ENCODE data around the gene SRP72.
A peak's percentile ranks its signal among the peaks of the same experiment; 100 is the strongest.
"Not testable (repeated sequence)": the region's sequence is repeated elsewhere in the genome, so short reads cannot be mapped to it uniquely, and the experiment has no call there.

The SRP72 gene

DNA sequence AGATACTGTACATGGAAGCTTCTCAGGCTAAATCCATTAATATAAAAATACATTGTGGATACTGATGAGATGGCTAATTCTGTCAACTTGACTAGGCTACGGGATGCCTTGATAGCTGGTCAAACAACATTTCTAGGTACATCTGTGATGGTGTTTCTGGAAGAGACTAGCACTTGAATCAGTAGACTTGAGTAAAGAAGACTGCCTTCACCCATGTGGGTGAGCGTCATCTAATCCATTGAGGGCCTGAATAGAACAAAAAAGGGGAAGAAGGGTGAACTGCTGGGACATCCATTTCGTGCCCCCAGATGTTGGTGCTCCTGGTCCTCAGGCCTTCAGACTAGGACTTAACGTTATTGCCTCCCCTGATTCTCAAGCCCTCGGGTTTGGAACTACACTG lies 3.7 kb upstream of the SRP72 start:
- Histone ChIP-seq H3K27me3 (replicated peaks in 2 of 5; ENCODE audit: control insufficient read depth in 4 of 5, insufficient read depth in 5 of 5, low read length in 4 of 5) (no peaks in the 10 kb centered on the region), H3K36me3 (ENCODE audit: control insufficient read depth in 4 of 4, insufficient read depth in 4 of 4, low read length in 3 of 4) (peaks cover 11 to 41% (median 29%) of the 10 kb centered on the region in 4 experiments), H3K27ac (ENCODE audit: insufficient read depth in 1 of 2, low read depth in 1 of 2, low read length in 2 of 2, poor library complexity in 1 of 2, severe bottlenecking in 2 of 2) (no peak overlapping the region), H3K4me3 (ENCODE audit: control insufficient read depth in 1 of 7, extremely low read depth in 1 of 7, insufficient read depth in 4 of 7, low read depth in 2 of 7, low read length in 6 of 7) (no peak overlapping the region), H3K4me1 (ENCODE audit: control extremely low read depth in 1 of 4, control insufficient read depth in 4 of 4, insufficient read depth in 4 of 4, low read length in 3 of 4) (peaks cover 8 to 27% (median 23%) of the 10 kb centered on the region in 4 experiments), H3K9me3 (ENCODE audit: control extremely low read depth in 1 of 5, control insufficient read depth in 4 of 5, insufficient read depth in 2 of 5, low read depth in 1 of 5, low read length in 4 of 5) (no peaks in the 10 kb centered on the region)
- ChIA-PET POLR2A (no interaction called here), CTCF (interaction anchor here (0.7 to 1.2 kb wide), 3 partner anchors 16 to 73 kb away, joined by 3 to 4 read pairs (median 3); no protein-coding TSS in a partner anchor)
- WGBS (ENCODE audit: insufficient coverage): 93% methylated on average over 5 of the region's 5 CpGs
- DNase-seq: no peak

DNA sequence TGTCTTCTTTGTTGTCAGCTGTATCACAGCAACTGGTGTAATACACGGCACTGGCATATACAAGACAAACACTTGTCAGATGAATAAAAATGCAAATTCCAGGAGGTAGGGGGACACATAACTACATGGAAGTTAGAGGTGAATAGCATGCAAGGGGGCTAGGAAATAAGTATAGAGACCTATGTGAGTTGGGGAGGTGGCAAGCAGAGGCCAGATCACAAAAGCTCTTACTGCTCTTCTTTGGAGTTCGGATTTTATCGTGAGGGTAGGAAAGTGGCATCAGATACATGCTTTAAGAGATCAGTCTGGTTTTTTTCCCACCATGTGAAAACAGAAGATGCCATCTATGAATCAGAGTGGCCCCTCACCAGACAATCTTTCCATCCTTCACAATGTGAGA lies 2.8 kb upstream of the SRP72 start:
- Histone ChIP-seq H3K4me3 (ENCODE audit: control insufficient read depth in 1 of 7, extremely low read depth in 1 of 7, insufficient read depth in 4 of 7, low read depth in 2 of 7, low read length in 6 of 7) (no peak overlapping the region), H3K4me1 (ENCODE audit: control extremely low read depth in 1 of 4, control insufficient read depth in 4 of 4, insufficient read depth in 4 of 4, low read length in 3 of 4) (peaks cover 16 to 36% (median 30%) of the 10 kb centered on the region in 4 experiments), H3K9me3 (ENCODE audit: control extremely low read depth in 1 of 5, control insufficient read depth in 4 of 5, insufficient read depth in 2 of 5, low read depth in 1 of 5, low read length in 4 of 5) (no peaks in the 10 kb centered on the region), H3K36me3 (ENCODE audit: control insufficient read depth in 4 of 4, insufficient read depth in 4 of 4, low read length in 3 of 4) (peaks cover 11 to 33% (median 23%) of the 10 kb centered on the region in 4 experiments), H3K27ac (ENCODE audit: insufficient read depth in 1 of 2, low read depth in 1 of 2, low read length in 2 of 2, poor library complexity in 1 of 2, severe bottlenecking in 2 of 2) (no peak overlapping the region), H3K27me3 (replicated peaks in 2 of 5; ENCODE audit: control insufficient read depth in 4 of 5, insufficient read depth in 5 of 5, low read length in 4 of 5) (no peaks in the 10 kb centered on the region)
- DNase-seq: no peak
- 100% methylated on average over 3 of the region's 3 CpGs for WGBS (ENCODE audit: insufficient coverage)
- POLR2A ChIA-PET: no interaction called here
- CTCF ChIA-PET: no interaction called here

DNA sequence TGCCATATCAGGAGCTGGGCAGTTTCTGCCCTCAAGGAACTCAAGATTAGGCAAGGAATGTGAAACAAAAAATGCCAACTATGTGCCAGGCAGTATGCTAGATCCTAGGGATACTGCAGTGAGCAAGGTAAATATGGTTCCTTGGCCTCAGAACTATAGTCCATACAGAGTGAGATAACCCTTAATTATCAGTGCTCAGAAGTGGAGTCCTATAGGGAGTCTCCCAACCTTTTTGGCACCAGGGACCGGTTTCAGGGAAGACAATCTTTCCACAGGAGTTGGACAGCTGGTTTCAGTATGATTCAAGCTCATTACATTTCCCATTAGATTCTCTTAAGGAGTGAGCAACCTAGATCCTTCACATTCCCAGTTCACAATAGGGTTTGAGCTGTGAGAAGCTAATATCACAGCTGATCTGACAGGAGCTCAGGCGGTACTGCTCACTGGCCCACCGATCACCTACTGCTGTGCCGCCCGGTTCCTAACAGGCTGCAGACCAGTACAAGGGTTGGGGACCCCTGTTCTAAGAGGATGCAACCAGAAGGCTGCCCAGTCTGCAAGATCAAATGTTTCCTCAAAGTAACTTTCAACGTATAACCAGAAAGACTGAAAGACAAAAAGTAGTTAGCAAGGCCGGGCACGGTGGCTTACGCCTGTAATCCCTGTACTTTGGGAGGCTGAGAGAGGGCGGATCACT lies 1.7 kb upstream of the SRP72 start:
- Histone ChIP-seq H3K27ac (ENCODE audit: insufficient read depth in 1 of 2, low read depth in 1 of 2, low read length in 2 of 2, poor library complexity in 1 of 2, severe bottlenecking in 2 of 2) (peak overlapping the region in 1 of 2 experiments; percentile 7), H3K4me3 (ENCODE audit: control insufficient read depth in 1 of 7, extremely low read depth in 1 of 7, insufficient read depth in 4 of 7, low read depth in 2 of 7, low read length in 6 of 7) (peak overlapping the region in 5 of 7 experiments; percentile 83 to 99 (median 96)), H3K27me3 (replicated peaks in 2 of 5; ENCODE audit: control insufficient read depth in 4 of 5, insufficient read depth in 5 of 5, low read length in 4 of 5) (no peaks in the 10 kb centered on the region), H3K4me1 (ENCODE audit: control extremely low read depth in 1 of 4, control insufficient read depth in 4 of 4, insufficient read depth in 4 of 4, low read length in 3 of 4) (peaks cover 17 to 43% (median 36%) of the 10 kb centered on the region in 4 experiments), H3K36me3 (ENCODE audit: control insufficient read depth in 4 of 4, insufficient read depth in 4 of 4, low read length in 3 of 4) (peaks cover 5 to 27% (median 16%) of the 10 kb centered on the region in 4 experiments), H3K9me3 (ENCODE audit: control extremely low read depth in 1 of 5, control insufficient read depth in 4 of 5, insufficient read depth in 2 of 5, low read depth in 1 of 5, low read length in 4 of 5) (no peaks in the 10 kb centered on the region)
- 88% methylated on average over 9 of the region's 10 CpGs for WGBS (ENCODE audit: insufficient coverage)
- ChIA-PET POLR2A (no interaction called here), CTCF (interaction anchor here (0.6 to 1.4 kb wide), 4 partner anchors 12 to 264 kb away, joined by 3 to 4 read pairs (median 3); no protein-coding TSS in a partner anchor)
- DNase-seq: no peak

DNA sequence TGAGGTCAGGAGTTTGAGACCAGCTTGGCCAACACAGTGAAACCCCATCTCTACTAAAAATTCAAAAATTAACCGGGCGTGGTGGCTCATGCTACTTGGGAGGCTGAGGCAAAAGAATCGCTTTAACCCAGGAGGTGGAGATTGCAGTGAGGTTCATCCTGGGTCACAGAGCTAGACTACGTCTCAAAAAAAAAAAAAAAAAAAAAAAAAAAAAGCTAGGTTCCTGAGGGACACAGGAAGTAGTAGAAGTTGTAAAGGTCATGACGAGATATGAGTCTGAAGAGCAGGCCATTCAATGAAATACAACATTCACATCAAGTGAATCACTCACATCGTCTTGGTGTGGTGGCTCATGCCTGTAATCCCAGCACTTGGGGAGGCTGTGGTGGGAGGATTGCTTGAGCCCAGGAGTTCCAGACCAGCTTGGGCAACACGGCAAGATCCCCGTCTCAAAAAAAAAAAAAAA lies 1.1 kb upstream of the SRP72 start:
- not testable (repeated sequence) for H3K27me3 ChIP-seq (replicated peaks in 2 of 5; ENCODE audit: control insufficient read depth in 4 of 5, insufficient read depth in 5 of 5, low read length in 4 of 5); H3K9me3 ChIP-seq (ENCODE audit: control extremely low read depth in 1 of 5, control insufficient read depth in 4 of 5, insufficient read depth in 2 of 5, low read depth in 1 of 5, low read length in 4 of 5)
- Histone ChIP-seq H3K27ac (ENCODE audit: insufficient read depth in 1 of 2, low read depth in 1 of 2, low read length in 2 of 2, poor library complexity in 1 of 2, severe bottlenecking in 2 of 2) (peak overlapping the region; percentile 90 to 94), H3K4me1 (ENCODE audit: control extremely low read depth in 1 of 4, control insufficient read depth in 4 of 4, insufficient read depth in 4 of 4, low read length in 3 of 4) (peaks cover 17 to 43% (median 36%) of the 10 kb centered on the region in 4 experiments), H3K36me3 (ENCODE audit: control insufficient read depth in 4 of 4, insufficient read depth in 4 of 4, low read length in 3 of 4) (peaks cover 3 to 25% (median 14%) of the 10 kb centered on the region in 4 experiments), H3K4me3 (ENCODE audit: control insufficient read depth in 1 of 7, extremely low read depth in 1 of 7, insufficient read depth in 4 of 7, low read depth in 2 of 7, low read length in 6 of 7) (peak overlapping the region in 6 of 7 experiments; percentile 83 to 99 (median 96))
- CTCF ChIA-PET: interaction anchor here (0.6 to 1.4 kb wide), 4 partner anchors 13 to 263 kb away, joined by 3 to 4 read pairs (median 3); no protein-coding TSS in a partner anchor
- DNase-seq: peak in 1 of 3 donors; percentile 31
- POLR2A ChIA-PET: interaction anchor here (1.1 kb wide), 1 partner anchor 7 kb away, joined by 3 read pairs; no protein-coding TSS in a partner anchor
- 8% methylated on average over 2 of the region's 8 CpGs for WGBS (ENCODE audit: insufficient coverage)

DNA sequence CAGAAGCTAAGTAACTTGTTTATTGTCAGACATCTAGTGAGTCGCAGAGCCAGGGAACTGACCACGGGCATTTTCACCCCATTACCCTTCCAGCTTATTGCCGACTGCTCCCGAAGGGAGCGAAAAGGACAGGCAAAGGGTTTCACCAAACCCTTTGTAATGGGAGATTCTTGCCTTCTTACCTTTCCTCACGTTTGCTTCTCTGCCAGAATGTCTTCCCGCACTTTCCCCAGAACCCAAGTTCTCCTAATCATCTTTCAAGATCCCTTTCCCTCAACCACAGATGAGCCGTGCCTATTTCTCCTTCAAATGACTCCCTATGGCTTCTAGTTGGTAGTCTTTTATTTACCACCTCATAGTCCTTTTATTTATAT lies 520 bp upstream of the SRP72 start:
- H3K4me3 ChIP-seq (ENCODE audit: control insufficient read depth in 1 of 7, extremely low read depth in 1 of 7, insufficient read depth in 4 of 7, low read depth in 2 of 7, low read length in 6 of 7): peak overlapping the region; percentile 83 to 99 (median 97)
- ChIA-PET POLR2A (interaction anchor here (1.1 kb wide), 1 partner anchor 8 kb away, joined by 3 read pairs; no protein-coding TSS in a partner anchor), CTCF (no interaction called here)
- no peaks in the 10 kb centered on the region for H3K27me3 ChIP-seq (replicated peaks in 2 of 5; ENCODE audit: control insufficient read depth in 4 of 5, insufficient read depth in 5 of 5, low read length in 4 of 5)
- 0% methylated on average over 7 of the region's 8 CpGs for WGBS (ENCODE audit: insufficient coverage)
- H3K9me3 ChIP-seq (ENCODE audit: control extremely low read depth in 1 of 5, control insufficient read depth in 4 of 5, insufficient read depth in 2 of 5, low read depth in 1 of 5, low read length in 4 of 5): no peaks in the 10 kb centered on the region
- peaks cover 17 to 43% (median 36%) of the 10 kb centered on the region in 4 experiments for H3K4me1 ChIP-seq (ENCODE audit: control extremely low read depth in 1 of 4, control insufficient read depth in 4 of 4, insufficient read depth in 4 of 4, low read length in 3 of 4)
- peaks cover 6 to 25% (median 16%) of the 10 kb centered on the region in 4 experiments for H3K36me3 ChIP-seq (ENCODE audit: control insufficient read depth in 4 of 4, insufficient read depth in 4 of 4, low read length in 3 of 4)
- DNase-seq: no peak
- peak overlapping the region; percentile 90 to 94 for H3K27ac ChIP-seq (ENCODE audit: insufficient read depth in 1 of 2, low read depth in 1 of 2, low read length in 2 of 2, poor library complexity in 1 of 2, severe bottlenecking in 2 of 2)

DNA sequence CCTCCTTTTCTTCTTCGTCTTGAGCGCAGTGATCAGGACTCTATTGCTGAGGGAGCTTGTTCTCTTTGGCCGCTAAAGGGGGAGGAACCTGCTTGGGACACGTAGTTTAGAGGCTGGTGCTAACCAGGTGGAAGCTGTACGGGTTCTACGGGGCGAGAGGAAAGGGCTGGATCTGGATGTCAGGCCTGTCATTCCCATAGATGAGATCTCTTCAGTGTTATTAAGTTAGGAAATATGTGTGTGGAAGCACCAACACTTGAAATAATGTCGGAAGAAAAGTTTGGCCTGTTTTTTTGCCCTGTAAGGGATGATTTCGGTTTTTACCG lies 643 bp downstream of the SRP72 start:
- Histone ChIP-seq H3K9me3 (ENCODE audit: control extremely low read depth in 1 of 5, control insufficient read depth in 4 of 5, insufficient read depth in 2 of 5, low read depth in 1 of 5, low read length in 4 of 5) (no peaks in the 10 kb centered on the region), H3K4me3 (ENCODE audit: control insufficient read depth in 1 of 7, extremely low read depth in 1 of 7, insufficient read depth in 4 of 7, low read depth in 2 of 7, low read length in 6 of 7) (peak overlapping the region; percentile 83 to 99 (median 97)), H3K36me3 (ENCODE audit: control insufficient read depth in 4 of 4, insufficient read depth in 4 of 4, low read length in 3 of 4) (peaks cover 4 to 26% (median 17%) of the 10 kb centered on the region in 4 experiments), H3K4me1 (ENCODE audit: control extremely low read depth in 1 of 4, control insufficient read depth in 4 of 4, insufficient read depth in 4 of 4, low read length in 3 of 4) (peaks cover 17 to 43% (median 36%) of the 10 kb centered on the region in 4 experiments), H3K27ac (ENCODE audit: insufficient read depth in 1 of 2, low read depth in 1 of 2, low read length in 2 of 2, poor library complexity in 1 of 2, severe bottlenecking in 2 of 2) (peak overlapping the region; percentile 90 to 94), H3K27me3 (replicated peaks in 2 of 5; ENCODE audit: control insufficient read depth in 4 of 5, insufficient read depth in 5 of 5, low read length in 4 of 5) (no peaks in the 10 kb centered on the region)
- DNase-seq: no peak
- 0% methylated on average over 3 of the region's 10 CpGs for WGBS (ENCODE audit: insufficient coverage)
- ChIA-PET CTCF (interaction anchor here (0.6 to 0.9 kb wide), 3 partner anchors 8 to 380 kb away, joined by 3 read pairs; no protein-coding TSS in a partner anchor), POLR2A (interaction anchor here (1.2 kb wide), 1 partner anchor 32 kb away, joined by 4 read pairs; the partner anchor contains the start of genes PAICS and PPAT)

Measured in common myeloid progenitor, CD34-positive (primary cell).